HG03432 (cell line): ENCODE results near the gene CDK16.
"Not testable (repeated sequence)": the region's sequence is repeated elsewhere in the genome, so short reads cannot be mapped to it uniquely, and the experiment has no call there.

Experiments used
- ATAC-seq: cut with Tn5 transposase; IDR thresholded peaks from one replicate; pipeline ENCODE4 v1.9.1; 2021; ENCODE audit warnings: mild to moderate bottlenecking, moderate library complexity; ENCODE audit not compliant: unreplicated experiment

Gene CDK16

GRCh38 chrX:47247206-47247998 lies 28.9 kb downstream of the CDK16 start:
- ATAC-seq, result no peak

GRCh38 chrX:47247999-47248320 lies 29.5 kb downstream of the CDK16 start:
- no peak for ATAC-seq

- no peak for ATAC-seq
Observed at GRCh38 chrX:47248576-47248975, 30.1 kb downstream of the CDK16 start.

- ATAC-seq, result no peak
Observed at GRCh38 chrX:47250017-47250347, 31.5 kb downstream of the CDK16 start.

- ATAC-seq, result not testable (repeated sequence)
Observed at GRCh38 chrX:47257620-47258019, 39.1 kb downstream of the CDK16 start.

- ATAC-seq, result no peak
Observed at GRCh38 chrX:47264483-47265173, 46.1 kb downstream of the CDK16 start.

- ATAC-seq, result no peak
Observed at GRCh38 chrX:47266643-47267042, 48.2 kb downstream of the CDK16 start.

GRCh38 chrX:47272013-47272408 lies 53.5 kb downstream of the CDK16 start:
- ATAC-seq, result no peak

GRCh38 chrX:47273011-47273730 lies 54.7 kb downstream of the CDK16 start:
- no peak for ATAC-seq

GRCh38 chrX:47278691-47279090 lies 60.2 kb downstream of the CDK16 start:
- ATAC-seq, result no peak
